Measurements from ENCODE around the gene ZNF835.
"Not testable (repeated sequence)": the region's sequence is repeated elsewhere in the genome, so short reads cannot be mapped to it uniquely, and the experiment has no call there.

ZNF835 gene
- total RNA-seq: 5.6 reads per million, percentile 22 among the genes with 10 or more reads in this experiment

DNA sequence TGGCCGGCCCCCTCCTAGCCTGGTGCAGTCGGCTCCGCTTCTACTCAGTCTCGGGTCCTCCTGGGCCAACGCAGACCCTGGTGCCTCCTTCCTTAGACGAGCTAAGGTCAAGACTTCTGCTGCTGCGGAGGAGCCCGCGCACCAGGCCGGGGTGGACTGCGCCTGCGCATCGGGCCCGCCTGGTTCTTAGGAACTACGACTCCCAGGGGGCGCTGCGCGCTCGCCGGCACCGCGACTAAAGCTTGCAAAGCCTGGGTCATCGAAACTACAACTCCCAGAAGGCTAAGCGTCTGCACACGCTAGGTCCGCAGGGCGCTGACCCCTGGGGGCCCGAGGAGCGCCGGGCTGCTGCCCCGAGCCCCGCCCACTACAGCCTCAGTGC is at the start of gene ZNF835:
Gene ZNF835 (minus strand): TSS at position 145 of the 382 bp plus-strand sequence. CDS start 6,559 bp downstream, outside the sequence.
- DNase-seq: peak; percentile 63

DNA sequence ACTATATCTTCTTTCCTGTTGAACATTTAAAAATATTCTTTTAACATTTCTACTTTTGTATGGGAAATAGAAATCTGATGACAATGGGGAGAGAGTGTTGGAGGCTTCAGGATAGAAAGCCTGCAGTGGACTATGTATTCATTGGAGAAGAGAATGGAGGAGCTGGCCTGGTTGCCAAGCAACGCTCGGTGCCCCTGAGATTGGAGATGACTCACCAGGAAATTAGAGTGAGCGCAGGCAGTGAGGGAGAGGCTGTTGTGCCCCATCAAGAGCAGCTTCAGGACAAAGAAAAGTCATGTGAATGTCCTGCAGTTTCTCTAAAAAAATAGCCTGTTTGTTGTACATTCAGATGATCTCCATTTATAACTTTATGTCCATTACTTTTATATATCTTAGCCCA is 48.7 kb upstream of the ZNF835 start:
- DNase-seq: no peak

DNA sequence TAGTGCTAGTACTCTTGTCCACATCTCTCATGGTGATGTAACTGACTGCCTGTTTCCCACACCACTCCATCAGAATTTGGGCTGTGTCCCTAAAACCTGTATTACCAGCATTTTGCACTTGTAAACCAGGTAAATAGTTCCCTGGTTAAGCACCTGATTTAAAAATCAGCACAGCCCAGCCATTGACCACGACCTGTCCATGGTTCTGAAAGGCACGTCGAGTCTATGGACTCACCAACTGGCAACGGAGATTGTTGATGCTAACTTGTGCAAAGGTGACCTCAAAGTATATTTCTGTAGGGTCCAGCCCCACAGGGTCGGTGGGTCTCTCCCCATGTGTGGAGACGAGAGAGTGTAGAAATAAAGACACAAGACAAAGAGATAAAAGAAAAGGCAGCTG is 46.7 kb upstream of the ZNF835 start:
- no peak for DNase-seq

DNA sequence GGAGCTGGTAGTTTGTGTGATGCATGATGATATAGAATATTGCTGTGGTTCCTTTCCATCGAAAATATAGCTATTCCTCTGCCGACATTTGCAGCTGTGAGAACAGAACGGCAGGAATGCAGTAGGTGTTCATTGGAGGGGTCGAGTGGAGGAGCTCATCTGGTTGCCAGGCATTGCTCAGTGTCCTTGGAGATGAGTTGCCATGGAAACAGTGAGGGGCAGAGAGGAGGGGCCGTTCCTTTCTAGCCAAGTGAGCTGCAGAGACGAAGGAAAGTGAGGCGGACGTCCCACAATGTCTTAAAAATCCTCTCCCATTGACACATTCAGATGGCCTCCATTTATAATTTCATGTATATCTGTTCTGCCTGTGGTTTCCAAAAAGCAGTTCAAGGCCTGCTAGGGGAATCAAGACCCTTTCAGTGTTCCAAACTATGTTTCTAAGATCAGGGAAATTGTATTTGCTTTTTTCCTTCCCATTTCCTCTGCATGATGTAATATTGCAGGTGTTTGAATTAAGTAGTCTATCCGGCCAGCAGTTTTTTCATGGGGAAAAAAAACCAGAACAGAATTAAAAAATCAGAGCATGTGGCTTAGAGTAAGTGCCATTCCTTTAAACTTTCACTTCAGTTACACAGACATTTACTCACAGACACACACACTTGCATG is 41.2 kb upstream of the ZNF835 start:
- DNase-seq: no peak

DNA sequence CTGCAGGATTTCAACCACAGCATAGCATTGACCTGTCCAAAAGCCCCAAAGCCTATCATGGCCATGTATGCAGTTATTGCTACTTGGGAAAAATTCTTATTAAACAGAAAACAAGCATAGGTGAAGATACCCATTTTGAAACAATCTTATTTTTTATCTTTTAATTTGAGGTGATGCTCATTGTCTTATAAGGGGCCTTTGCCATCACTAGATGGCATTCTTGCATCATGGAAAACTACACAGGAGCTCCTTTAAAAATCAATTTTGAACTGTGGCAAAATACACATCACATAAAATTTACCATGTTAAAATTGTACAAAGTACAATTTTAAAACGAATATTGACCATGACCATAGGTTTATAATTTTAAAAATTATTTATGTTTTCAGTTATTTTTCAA is 38.9 kb upstream of the ZNF835 start:
- DNase-seq: no peak

DNA sequence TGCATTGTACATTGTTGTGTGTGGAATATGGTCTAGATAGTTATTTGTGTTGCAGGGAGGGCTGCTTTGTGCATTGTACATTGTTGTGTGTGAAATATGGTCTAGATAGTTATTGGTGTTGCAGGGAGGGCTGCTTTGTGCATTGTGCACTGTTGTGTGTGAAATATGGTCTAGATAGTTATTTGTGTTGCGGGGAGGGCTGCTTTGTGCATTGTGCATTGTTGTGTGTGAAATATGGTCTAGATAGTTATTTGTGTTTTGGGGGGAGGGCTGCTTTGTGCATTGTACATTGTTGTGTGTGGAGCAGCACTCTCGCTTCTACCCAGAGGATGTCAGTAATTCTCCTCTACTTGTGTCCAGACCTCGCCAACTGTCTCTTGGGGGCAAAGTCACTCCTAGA is 36.3 kb upstream of the ZNF835 start:
- no peak for DNase-seq

DNA sequence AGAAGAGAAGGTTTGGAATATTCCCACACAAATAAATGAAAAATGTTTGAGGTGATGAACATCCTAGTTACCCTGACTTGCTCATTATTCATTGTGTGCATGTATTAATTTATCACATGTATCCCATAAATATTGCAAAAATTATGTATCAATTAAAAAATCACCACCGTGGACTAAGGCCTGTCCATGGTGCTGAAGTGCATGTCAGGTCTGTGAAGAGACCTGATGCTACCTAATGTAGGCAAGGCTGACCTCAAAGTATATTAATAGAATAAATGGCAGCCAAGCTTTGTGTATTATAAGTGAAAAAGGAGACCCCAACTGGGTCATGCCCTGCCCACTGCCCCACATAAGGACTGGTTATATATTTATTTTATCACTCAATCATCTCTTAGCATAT is 34.4 kb upstream of the ZNF835 start:
- DNase-seq: no peak

DNA sequence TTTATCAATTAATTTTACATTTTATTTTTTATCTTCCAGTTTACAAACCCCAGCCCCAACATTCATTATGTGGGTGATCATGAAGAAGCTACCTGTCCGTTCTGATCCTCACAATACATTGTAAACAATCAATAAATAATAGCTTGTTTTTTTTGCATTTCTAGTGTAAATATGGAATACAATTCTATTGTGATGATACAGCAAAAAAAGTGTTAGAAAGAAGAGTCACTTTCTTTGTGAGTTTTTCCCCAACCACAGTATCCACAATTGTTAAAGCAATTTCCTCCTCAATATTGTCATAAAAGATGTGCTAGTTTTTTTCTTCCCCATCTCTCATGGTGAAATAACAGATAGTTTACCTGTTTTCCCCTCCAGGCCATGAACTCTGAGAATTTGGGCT is 30.3 kb upstream of the ZNF835 start:
- DNase-seq: no peak

DNA sequence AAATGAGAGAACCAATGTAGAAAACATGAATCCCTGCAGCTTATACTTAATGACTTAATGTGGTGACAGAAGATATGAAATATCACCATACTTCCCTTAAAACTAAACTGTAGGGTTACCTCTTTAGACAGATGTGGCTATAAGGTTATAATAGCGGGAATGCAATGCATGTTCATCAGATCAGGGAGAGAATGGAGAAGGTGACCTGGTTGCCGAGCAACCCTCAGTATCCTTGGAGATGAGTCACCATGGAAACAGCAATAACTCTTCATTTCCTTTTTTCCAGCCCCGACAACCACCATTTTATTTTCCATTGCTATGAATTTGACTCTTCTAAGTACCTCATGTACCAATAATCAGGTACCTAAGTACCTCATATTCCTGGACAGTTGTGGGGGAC is 28.0 kb upstream of the ZNF835 start:
- no peak for DNase-seq

DNA sequence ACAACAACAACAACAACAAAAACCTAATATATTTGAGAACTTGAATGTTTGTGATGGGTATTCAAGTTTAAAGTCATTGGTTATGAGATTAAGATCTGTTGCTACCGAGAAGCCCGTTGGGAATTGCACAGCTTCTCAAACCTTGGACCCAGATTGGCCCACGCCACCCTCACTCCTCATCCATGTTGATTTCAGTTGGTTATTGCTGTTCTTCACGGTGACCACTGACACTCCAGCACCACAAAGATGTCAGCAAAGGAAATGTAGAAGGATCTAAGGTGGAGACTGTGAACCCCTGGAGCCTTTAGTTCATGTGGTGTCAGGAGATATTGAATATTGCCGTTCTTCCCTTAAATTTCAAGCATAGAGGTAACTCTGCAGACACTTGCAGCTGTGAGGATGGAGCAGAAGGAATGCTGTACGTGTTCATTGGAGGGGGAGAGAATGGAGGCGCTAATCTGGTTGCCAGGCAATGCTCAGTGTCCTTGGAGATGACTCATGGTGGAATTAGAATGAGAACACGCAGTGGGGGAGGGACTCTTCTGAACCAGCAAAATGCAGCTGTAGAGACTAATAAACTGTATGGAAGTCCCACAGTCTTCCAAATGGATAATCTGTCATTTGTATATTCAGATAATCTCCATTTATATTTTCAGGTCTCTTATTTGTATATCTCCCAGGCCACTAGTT is 20.8 kb upstream of the ZNF835 start:
- DNase-seq: no peak

DNA sequence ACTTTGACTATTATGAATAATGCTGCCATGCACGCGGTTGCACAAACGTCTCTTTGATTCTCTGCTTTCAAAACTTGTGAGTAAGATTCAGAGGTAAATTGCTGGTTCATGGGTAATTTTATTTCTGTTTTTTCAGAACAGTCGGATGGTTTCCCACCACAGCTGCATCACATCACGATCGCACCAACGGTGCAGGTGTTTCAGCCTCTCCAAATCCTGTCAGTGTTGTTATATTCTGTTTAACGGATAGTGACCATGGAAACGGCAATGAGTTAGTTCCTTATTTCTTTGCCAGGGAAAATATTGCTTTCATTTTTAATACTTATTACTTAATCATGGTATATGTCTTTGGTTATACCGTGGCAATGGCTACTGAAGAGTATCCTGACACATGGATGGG is 19.1 kb upstream of the ZNF835 start:
- no peak for DNase-seq

DNA sequence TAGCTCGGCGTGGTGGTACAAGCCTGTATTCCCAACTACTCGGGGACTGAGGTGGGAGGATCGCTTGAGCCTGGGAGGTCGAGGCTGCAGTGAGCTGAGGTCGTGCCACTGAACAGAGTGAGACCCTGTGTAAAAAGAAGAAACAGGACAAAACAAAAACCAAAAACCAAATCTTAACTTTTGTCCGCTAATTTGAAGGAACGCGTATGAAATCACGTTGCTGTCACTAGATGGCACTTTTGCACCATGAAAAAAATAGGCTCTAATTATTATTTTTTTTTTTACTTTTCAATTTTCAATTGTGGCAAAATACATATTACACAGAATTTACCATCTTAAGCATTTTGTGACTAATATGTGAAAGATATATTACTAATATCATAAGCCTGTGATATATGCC is 17.6 kb upstream of the ZNF835 start:
- DNase-seq: no peak

DNA sequence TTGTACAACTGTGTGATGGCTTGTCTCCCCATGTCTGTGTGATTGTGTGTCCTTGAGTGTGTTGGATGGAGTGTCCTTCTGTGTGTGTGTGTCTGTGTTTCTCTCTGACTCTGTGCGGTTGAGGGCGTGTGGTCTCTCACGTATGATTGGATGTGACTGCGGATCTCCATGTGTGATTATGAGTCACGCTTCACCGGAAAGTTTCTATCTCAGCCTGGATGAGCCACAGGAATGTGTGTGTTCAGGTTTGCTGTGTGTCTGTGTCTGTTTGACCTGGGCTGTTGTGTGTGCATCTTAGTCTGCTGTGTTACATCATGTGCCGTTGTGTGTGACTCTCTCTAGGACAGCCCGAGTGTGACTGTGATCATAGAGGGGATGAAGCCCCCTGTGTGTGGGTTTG is 15.5 kb upstream of the ZNF835 start:
- no peak for DNase-seq

DNA sequence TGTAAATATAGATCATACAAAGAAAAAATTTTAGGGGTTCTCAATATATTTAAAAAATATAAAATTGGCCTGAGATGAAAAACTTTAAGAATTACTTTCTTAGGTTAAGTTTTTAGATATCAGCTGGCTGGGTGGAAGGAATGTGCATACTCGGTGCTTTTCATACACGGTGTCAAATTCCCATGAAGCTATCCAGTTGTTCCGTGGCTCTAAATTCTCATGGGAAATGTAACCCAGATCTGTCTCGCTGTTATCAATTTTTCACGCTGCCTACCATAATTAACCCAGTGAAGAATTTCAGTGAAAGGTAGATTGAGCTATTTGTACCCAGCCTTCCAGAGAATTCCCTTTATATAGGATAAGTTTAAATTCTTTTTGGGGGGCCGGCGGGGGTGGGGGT is 11.6 kb upstream of the ZNF835 start:
- DNase-seq: no peak

DNA sequence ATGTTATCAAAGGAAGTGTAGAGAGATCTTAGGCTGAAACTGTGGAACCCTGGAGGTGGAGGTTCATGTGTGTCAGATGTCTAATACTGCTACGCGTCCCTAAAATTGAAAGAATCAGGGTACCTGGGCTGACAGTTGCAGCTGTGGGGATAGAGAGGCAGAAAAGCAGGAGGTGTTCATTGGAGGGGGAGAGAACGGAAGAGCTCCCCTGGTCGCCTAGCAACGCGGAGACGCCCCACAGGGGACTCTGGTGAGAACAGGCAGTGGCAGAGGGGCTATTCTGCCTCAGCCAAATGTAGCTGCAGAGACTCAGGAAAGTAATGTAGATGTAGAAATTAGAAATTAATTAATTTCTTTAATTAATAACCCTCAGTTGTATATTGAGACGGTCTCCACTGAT is 10.1 kb upstream of the ZNF835 start:
- DNase-seq: no peak

DNA sequence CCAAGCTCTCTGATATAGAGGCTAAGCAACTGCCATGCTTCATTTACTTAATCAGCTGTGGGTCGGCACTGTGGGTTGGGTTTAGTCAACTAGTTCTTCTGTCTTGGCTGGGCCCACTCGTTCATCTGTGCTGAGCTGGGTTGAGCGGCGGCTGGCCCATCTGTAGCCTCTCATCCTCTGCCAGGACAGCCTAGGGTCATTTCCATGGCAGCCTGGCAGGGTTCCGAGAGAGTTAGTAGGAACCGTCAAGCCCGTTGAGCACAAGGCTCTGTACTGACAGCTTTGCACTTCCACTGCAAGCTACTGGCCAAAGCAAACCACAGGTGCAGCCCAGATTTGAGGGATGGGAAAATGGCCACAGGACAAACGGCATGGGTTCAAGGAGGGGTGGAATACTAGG is 6.6 kb upstream of the ZNF835 start:
- no peak for DNase-seq

DNA sequence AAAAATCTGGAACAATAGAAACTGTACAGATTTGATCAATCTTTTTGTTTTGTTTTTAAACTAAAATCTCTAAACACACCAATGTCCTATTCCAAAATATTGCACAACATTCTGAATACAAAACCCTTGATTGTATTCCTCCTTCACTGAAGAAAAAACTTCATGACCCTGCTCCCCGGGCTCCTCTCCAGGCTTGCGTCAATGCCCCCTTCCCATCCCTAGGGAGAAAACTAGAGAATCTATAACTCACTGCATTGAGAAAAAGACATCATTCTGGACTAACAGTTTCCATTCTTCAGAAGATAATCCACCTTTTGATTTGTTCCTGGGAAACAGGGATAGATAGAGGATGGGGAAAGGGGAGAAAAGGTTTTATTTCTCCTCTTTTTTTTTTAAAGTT is 1.1 kb upstream of the ZNF835 start:
- not testable (repeated sequence) for DNase-seq

DNA sequence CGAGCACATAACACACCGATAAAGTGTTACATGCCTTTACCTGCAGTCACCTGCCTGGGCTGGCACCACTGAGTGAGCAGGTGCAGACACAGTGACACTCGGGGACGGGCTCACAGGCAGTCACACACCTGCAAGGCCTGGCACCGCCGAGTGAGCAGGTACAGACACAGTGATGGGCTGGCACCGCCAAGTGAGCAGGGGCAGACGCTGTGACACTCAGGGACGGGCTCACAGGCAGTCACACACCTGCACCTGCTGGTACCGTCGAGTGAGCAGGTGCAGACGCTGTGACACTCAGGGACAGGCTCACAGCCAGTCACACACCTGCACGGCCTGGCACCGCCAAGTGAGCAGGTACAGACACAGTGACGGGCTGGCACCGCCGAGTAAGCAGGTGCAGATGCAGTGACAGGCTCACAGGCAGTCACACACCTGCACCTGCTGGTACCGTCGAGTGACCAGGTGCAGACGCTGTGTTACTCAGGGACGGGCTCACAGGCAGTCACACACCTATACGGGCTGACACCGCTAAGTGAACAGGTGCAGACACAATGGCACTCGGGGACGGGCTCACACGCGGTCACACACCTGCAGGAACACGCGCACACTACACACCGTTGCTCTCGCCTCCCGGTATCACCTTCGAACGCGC is 470 bp downstream of the ZNF835 start:
- no peak for DNase-seq

DNA sequence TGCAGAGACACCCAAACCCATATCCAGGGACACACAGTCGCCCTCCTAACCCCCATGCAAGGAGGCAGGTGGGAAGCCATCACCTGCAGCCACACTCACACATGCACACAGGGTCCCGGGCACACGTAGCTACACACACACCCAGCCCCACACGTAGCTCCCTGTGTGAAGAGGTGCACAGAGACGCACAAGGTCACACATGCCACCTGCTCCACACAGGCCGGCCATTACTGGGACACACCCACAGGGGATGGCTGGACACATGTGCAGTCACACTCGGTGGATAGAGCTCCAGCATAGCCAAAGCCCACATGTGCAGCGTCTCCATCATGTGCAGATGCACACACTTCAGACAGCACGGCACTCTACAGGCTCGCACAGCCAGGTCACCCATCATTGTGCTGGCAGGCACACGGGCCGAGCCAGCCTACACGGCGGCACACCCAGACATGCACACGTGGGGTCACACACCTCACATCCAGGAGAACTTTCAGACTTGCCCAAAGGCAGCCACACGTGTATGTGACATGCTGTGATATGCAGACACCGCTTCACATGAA is 1.1 kb downstream of the ZNF835 start:
- DNase-seq: no peak

DNA sequence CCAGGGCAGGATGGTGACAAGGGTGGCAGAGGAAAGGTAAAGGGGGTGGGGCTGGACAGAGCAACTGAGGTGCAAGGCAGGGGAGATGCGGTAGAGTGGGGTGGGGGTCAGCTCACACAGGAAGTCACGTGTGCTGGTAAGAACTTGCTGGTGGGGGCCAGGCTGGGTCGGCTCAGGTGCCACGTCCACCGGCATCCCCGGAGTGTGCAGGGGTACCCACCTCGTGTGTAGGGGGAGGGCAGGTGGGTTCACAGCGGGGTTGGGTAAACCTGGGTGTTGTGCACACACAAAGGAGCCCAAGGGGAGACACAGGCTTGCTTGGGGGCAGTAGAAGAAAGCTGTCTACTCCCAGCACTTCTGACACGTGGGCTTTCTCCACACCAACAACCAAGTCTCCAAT is 2.9 kb downstream of the ZNF835 start:
- DNase-seq: no peak

DNA sequence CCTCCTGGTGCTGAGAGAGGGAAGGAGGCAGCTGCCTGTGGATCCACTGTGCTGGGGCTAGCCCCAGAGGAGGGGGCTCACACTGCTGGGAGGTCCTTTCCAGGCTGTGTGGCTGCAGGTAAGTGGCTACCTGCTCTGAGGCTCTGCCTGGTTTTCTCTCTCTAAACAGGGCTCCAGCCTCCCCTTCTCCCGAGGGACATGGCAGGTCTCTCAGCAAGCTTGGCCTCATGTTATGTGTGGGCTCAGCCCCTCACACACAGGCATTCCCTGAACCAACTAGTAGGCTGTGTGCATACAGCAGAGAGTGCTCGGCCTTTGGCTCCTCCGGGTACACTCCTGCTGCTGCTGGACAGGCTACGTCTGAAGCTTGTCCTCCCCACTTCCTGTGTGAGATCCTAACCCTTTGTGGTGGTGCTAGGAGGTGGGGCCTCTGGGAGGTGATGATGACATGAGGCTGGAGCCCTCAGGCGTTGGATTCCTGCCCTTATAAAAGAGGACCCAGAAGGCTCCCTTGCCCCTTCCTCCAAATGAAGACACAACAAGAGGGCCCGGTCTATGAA is 4.2 kb downstream of the ZNF835 start:
- DNase-seq: no peak

DNA sequence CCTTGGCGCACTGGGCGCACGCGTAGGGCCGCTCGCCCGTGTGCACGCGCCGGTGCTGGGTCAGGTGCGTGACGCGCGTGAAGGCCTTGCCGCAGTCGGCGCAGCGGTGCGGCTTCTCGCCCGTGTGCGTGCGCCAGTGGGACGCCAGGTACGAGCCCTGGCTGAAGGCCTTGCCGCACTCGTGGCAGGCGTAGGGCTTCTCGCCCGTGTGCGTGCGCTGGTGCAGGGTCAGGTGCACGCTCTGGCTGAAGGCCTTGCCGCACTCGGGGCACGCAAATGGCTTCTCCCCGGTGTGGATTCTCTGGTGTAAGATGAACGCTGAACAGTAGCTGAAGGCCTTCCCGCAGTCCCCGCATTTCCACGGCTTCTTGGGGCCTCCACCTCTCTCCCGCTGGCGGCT is 7.0 kb downstream of the ZNF835 start:
- DNase-seq: no peak

DNA sequence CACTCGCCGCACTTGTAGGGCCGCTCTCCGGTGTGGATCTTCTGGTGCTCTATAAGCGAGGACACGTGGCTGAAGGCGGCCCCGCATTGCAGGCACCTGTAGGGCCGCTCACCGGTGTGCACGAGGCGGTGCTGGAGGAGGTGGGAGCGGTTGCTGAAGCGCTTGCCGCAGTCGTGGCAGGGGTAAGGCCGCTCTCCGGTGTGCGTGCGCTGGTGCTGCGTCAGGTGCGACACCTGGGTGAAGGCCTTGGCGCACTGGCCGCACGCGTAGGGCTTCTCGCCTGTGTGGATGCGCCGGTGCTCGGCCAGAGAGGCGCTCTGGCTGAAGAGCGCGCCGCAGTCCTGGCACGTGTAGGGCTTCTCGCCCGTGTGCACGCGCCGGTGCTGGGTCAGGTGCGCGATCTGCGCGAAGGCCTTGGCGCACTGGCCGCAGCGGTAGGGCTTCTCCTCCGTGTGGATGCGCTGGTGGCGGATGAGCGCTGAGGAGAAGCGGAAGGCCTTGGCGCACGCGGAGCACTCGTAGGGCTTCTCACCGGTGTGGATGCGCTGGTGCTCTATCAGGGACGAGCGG is 7.5 kb downstream of the ZNF835 start:
- DNase-seq: no peak

Measured in effector CD4-positive, alpha-beta T cell (primary cell).